Stomach (tissue), 9 donors: Measurements from ENCODE around the gene PRKCE. TPM values are rescaled to one million over a fixed set of nuclear protein-coding genes. Genes with fewer than 3 reads are reported as not detected.

Experiments
- DNase-seq, 2 donors: peaks; one replicate each; pipeline versions ENCODE4 v3.0.0 to v3.0.0-alpha.2; 2013 to 2019
- H3K27ac ChIP-seq, 5 donors: fragments of 200-600 bp in 4 of 5; sonication (generic) in 4 of 5; one replicate each; pipeline ENCODE4 v1.5.1; 2013 to 2019; ENCODE audit warnings: mild to moderate bottlenecking in 1 of 5, moderate library complexity in 1 of 5
- H3K27me3 ChIP-seq, 3 donors: fragments of 200-600 bp; sonication (generic); one replicate each; pipeline ENCODE4 v1.5.1; 2017 to 2019; ENCODE audit warnings: mixed run types in 1 of 3
- H3K36me3 ChIP-seq, 4 donors: fragments of 200-600 bp; sonication (generic); 1 replicate in 3 of 4; 2 replicates in 1 of 4; pipeline ENCODE4 v1.5.1; 2016 to 2019
- H3K4me1 ChIP-seq, 4 donors: fragments of 200-600 bp; sonication (generic); one replicate each; pipeline ENCODE4 v1.5.1; 2016 to 2019
- H3K4me3 ChIP-seq, 4 donors: fragments of 200-600 bp; sonication (generic) in 3 of 4; one replicate each; pipeline ENCODE4 v1.5.1; 2016 to 2019; ENCODE audit warnings: mild to moderate bottlenecking in 1 of 4
- H3K9me3 ChIP-seq, 4 donors: fragments of 200-600 bp; sonication (generic); one replicate each; pipeline ENCODE4 v1.5.1; 2016 to 2019
- CTCF ChIP-seq, 7 experiments: fragments of 450-650 bp in 4 of 7; fragments of 200-600 bp in 3 of 7; sonication (generic) in 3 of 7; IDR thresholded peaks; one replicate each; pipeline ENCODE4 v1.5.1; 2016 to 2019; ENCODE audit warnings: antibody characterized with exemption in 7 of 7, control low read depth in 2 of 7, mild to moderate bottlenecking in 1 of 7
- EP300 ChIP-seq: sonication (generic); formaldehyde crosslinking; IDR thresholded peaks from one replicate; pipeline ENCODE4 v1.6.1; 2017; ENCODE audit warnings: antibody characterized with exemption
- POLR2A ChIP-seq, 4 donors: fragments of 450-650 bp; IDR thresholded peaks; one replicate each; pipeline ENCODE4 v1.6.1; 2016; ENCODE audit warnings: antibody characterized with exemption in 4 of 4, control low read depth in 2 of 4, mild to moderate bottlenecking in 1 of 4, moderate library complexity in 1 of 4
- POLR2AphosphoS5 ChIP-seq, 3 donors: sonication (generic); formaldehyde crosslinking; IDR thresholded peaks; one replicate each; pipeline ENCODE4 v1.6.1; 2016; ENCODE audit warnings: antibody characterized with exemption in 3 of 3
- WGBS, 5 donors: extraction: QIAGEN DNeasy Blood & Tissue Kit in 3 of 5; methylation state at CpG; one replicate each; pipeline versions ENCODE4 v1.1.5 to v1.1.7; 2013 to 2018; 5-methylcytosine and 5-hydroxymethylcytosine counted together
- intact Hi-C: fragments of 100-400 bp; cut with DNase I; formaldehyde crosslinking; loops from one replicate; pipeline ENCODE4 v1.15.1; 2023; ENCODE audit warnings: low total_unique reads
- polyA plus RNA-seq, 3 donors: library from polyadenylated mRNA; stranded (reverse); fragments of 200-250 nt; gene quantifications; one replicate each; pipeline ENCODE4 v1.2.3, GENCODE V29; 2013
- total RNA-seq, 5 donors: library from RNA; depleted of rRNA; stranded (reverse); fragments of >200 nt; gene quantifications; one replicate each; pipeline versions ENCODE4 v1.1.0 to v1.2.3, GENCODE V29; 2014 to 2016
- donor health status: healthy with polysubstance abuse.
- donor health status: Bipolar disorder and iron deficiency.
- donor health status: healthy.

Gene PRKCE
- total and polyA plus RNA-seq, 8 donors, result 2.0 to 92.0 (median 10.0) TPM

DNA sequence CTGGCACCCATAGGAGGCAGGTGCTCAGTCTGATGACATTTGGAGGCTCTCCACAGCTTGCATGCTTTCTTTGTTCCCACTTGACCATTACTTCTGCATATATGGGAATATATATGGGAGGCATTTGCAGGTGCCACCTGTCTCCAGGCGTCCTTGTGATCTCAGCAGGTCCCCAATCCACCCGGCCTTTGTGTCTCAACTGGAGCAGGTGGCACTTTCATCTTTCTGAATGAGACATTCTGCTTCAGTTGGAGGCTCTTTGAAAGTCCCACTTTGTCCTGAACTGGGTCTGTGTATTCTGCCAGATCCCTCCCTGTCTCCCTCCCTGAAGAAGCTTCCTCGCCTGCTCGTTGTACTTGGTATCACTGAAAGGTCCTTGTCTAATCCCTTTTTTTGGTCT, 327.6 kb downstream of the PRKCE start:
- 92 to 98% (median 95%) methylated on average over 3 to 4 of the region's 4 CpGs for WGBS, 5 donors
- Histone ChIP-seq H3K27me3 (no peaks in the 10 kb centered on the region), H3K9me3 (no peaks in the 10 kb centered on the region), H3K36me3 (peaks cover 0 to 49% (median 40%) of the 10 kb centered on the region in 4 donors), H3K4me1 (no peaks in the 10 kb centered on the region), H3K27ac (no peak overlapping the region), H3K4me3 (no peak overlapping the region)
- intact Hi-C loops, result no loop called here
- no peak for TF ChIP-seq POLR2A (IDR thresholded peaks at IDR 0.05)
- no peak for TF ChIP-seq POLR2AphosphoS5 (IDR thresholded peaks at IDR 0.05)
- no peak for TF ChIP-seq CTCF (IDR thresholded peaks at IDR 0.05)
- no peak for TF ChIP-seq EP300
- no peak for DNase-seq

DNA sequence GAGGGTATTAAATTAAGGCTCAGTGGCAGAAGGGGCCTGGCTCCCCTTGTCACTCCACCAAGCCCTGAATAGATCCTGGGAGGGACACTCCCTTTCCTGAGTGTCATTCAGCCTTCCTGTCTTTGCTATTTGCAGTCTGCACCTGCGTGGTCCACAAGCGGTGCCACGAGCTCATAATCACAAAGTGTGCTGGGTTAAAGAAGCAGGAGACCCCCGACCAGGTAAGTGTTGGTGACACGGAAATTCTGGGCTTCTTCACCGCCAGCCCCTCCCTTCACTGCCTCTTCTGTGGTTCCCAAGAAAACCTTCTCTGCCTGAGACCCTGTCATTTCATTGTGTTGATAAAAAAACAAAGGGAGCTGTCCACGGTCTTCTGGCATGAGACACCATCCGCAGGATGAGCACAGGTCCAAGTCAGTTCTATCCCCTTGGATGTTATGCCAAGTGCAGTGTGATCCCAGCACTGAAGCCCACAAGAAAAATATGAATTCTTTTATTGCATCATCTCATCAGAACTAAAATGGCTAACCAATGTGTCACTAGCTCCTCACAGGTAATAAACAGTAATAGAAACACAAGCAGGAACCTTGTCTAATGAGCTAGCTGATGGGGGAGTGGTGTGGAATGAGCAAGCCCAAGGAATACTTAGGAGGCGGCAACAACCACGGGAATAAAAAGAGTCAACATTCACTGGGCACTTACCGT, 328.8 kb downstream of the PRKCE start:
- H3K4me1 ChIP-seq, result no peaks in the 10 kb centered on the region
- no peak for DNase-seq
- no peak overlapping the region for H3K4me3 ChIP-seq
- H3K27me3 ChIP-seq, result no peaks in the 10 kb centered on the region
- intact Hi-C loops, result no loop called here
- no peaks in the 10 kb centered on the region for H3K9me3 ChIP-seq
- WGBS, 5 donors, result 76 to 85% (median 82%) methylated on average over 11 of the region's 11 CpGs
- TF ChIP-seq EP300 (no peak), CTCF (IDR thresholded peaks at IDR 0.05) (no peak), POLR2A (IDR thresholded peaks at IDR 0.05) (no peak), POLR2AphosphoS5 (IDR thresholded peaks at IDR 0.05) (no peak)
- H3K27ac ChIP-seq, result no peak overlapping the region
- peaks cover 0 to 61% (median 46%) of the 10 kb centered on the region in 4 donors for H3K36me3 ChIP-seq

- Histone ChIP-seq H3K4me1 (no peaks in the 10 kb centered on the region), H3K9me3 (no peaks in the 10 kb centered on the region), H3K27ac (no peak overlapping the region), H3K36me3 (peaks cover 0 to 61% (median 46%) of the 10 kb centered on the region in 4 donors), H3K4me3 (no peak overlapping the region), H3K27me3 (no peaks in the 10 kb centered on the region)
- TF ChIP-seq CTCF (IDR thresholded peaks at IDR 0.05) (no peak), EP300 (no peak), POLR2AphosphoS5 (IDR thresholded peaks at IDR 0.05) (no peak), POLR2A (IDR thresholded peaks at IDR 0.05) (no peak)
- DNase-seq, result no peak
- 80 to 93% (median 84%) methylated on average over 4 of the region's 4 CpGs for WGBS, 5 donors
- intact Hi-C loops, result no loop called here
Observed at GRCh38 chr2:45981384-45981930, 330.0 kb downstream of the PRKCE start.

DNA sequence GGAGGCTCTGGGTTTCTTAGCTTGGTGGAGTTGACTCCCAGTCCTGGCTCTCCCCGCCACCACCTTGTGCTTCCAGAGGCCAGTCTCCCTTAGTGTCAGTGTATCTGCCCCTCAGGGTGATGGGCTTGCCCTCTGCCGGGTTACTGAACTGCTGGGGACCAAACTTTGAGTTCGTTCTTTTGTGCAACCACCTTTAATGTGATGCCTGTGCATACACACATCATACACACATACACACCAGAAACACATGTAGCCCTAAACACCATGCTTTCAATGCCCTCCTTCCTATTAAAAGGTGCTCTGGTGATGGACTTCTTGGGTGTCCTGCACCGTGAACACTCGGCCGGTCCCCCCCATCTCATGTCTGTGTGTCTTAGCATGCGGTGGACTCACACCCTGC, 330.6 kb downstream of the PRKCE start:
- intact Hi-C loops, result no loop called here
- Histone ChIP-seq H3K36me3 (peaks cover 0 to 61% (median 46%) of the 10 kb centered on the region in 4 donors), H3K27me3 (no peaks in the 10 kb centered on the region), H3K27ac (no peak overlapping the region), H3K9me3 (no peaks in the 10 kb centered on the region), H3K4me3 (no peak overlapping the region), H3K4me1 (no peaks in the 10 kb centered on the region)
- TF ChIP-seq POLR2A (IDR thresholded peaks at IDR 0.05) (no peak), CTCF (IDR thresholded peaks at IDR 0.05) (no peak), EP300 (no peak), POLR2AphosphoS5 (IDR thresholded peaks at IDR 0.05) (no peak)
- WGBS, 5 donors, result 94 to 99% (median 95%) methylated on average over 6 to 7 of the region's 7 CpGs
- DNase-seq, result no peak
